GM21381 (cell line): Measurements from ENCODE around the gene IFT172.
"Not testable (repeated sequence)": the region's sequence is repeated elsewhere in the genome, so short reads cannot be mapped to it uniquely, and the experiment has no call there.

Experiments
- ATAC-seq: cut with Tn5 transposase; IDR thresholded peaks from one replicate; pipeline ENCODE4 v1.9.1; 2021; ENCODE audit warnings: mild to moderate bottlenecking, moderate library complexity; ENCODE audit not compliant: unreplicated experiment

The IFT172 gene

GRCh38 chr2:27428213-27428977 is 61.1 kb downstream of the IFT172 start, which contains the start of gene NRBP1:
TSS of gene NRBP1 (plus strand) at chr2:27428631. CDS start at chr2:27433274, 4,643 bp downstream.
- peak; percentile 85 for ATAC-seq

- ATAC-seq = no peak
Observed at GRCh38 chr2:27427863-27428212, 61.7 kb downstream of the IFT172 start.

GRCh38 chr2:27425039-27425438 is 64.5 kb downstream of the IFT172 start:
- not testable (repeated sequence) for ATAC-seq

GRCh38 chr2:27422958-27423357 is 66.6 kb downstream of the IFT172 start:
- ATAC-seq = no peak

GRCh38 chr2:27421660-27422250 is 67.8 kb downstream of the IFT172 start:
- no peak for ATAC-seq

GRCh38 chr2:27420996-27421395 is 68.5 kb downstream of the IFT172 start:
- no peak for ATAC-seq

- no peak for ATAC-seq
Observed at GRCh38 chr2:27416151-27416550, 73.4 kb downstream of the IFT172 start.

GRCh38 chr2:27412419-27413152 is 77.0 kb downstream of the IFT172 start:
- no peak for ATAC-seq

- ATAC-seq = peak; percentile 95
Observed at GRCh38 chr2:27409321-27410073, 80.0 kb downstream of the IFT172 start, which contains the start of gene PPM1G. TSS of gene PPM1G (minus strand) at chr2:27409591. CDS start at chr2:27409422, 169 bp downstream.

- peak; percentile 22 for ATAC-seq
Observed at GRCh38 chr2:27408601-27409320, 80.8 kb downstream of the IFT172 start.

- ATAC-seq = no peak
Observed at GRCh38 chr2:27407798-27408491, 81.6 kb downstream of the IFT172 start.

GRCh38 chr2:27400348-27401135 is 89.0 kb downstream of the IFT172 start:
- ATAC-seq = no peak

- no peak for ATAC-seq
Observed at GRCh38 chr2:27398962-27399361, 90.6 kb downstream of the IFT172 start.
